ENCODE data around the gene YARS1. TPM values are rescaled to one million over a fixed set of nuclear protein-coding genes. Genes with fewer than 3 reads are reported as not detected.

Gene YARS1
- total RNA-seq, 1 experiment from 2014 or later, result 194 TPM

GRCh38 chr1:32813941-32814739, 3.0 kb downstream of the YARS1 start:
- no peak overlapping the region for H3K56ac ChIP-seq (ENCODE audit: insufficient read length, low read depth, low read length)
- H3K23ac ChIP-seq (ENCODE audit: insufficient read length, low read depth, low read length), result no peak overlapping the region
- Mint-ChIP-seq H3K27me3 (ENCODE audit: low read depth) (no peaks in the 10 kb centered on the region), H3K9me3 (no peaks in the 10 kb centered on the region), H3K4me1 (peaks cover 45 to 60% of the 10 kb centered on the region in 2 experiments), H3K36me3 (ENCODE audit: insufficient read depth in 1 of 3, low read depth in 3 of 3) (peaks cover 47 to 60% (median 51%) of the 10 kb centered on the region in 3 experiments), H3K4me3 (peak overlapping the region; percentile 49 to 87), H3K27ac (peak overlapping the region in 2 of 3 experiments; percentile 29 to 56; a peak in 5 of 7 replicates)
- no peak overlapping the region for H3T11ph ChIP-seq (ENCODE audit: low read length)
- no peak for DNase-seq
- no peak overlapping the region for H2BK12ac ChIP-seq (ENCODE audit: insufficient read length, low read depth, low read length)
- peaks cover 2% of the 10 kb centered on the region; the same call in 1 of the 2 replicates for H3K4me1 ChIP-seq (ENCODE audit: insufficient read depth, low read length)
- H4K8ac ChIP-seq (replicated peaks; ENCODE audit: insufficient read length, low read depth, low read length), result no peak overlapping the region
- H4K91ac ChIP-seq (ENCODE audit: insufficient read length, low read depth, low read length), result no peak overlapping the region
- no peak overlapping the region for H3K4ac ChIP-seq (ENCODE audit: low read depth, low read length)
- peaks cover 42% of the 10 kb centered on the region; the same call in 1 of the 2 replicates for H3K79me2 ChIP-seq (ENCODE audit: insufficient read depth, low read length)
- no peaks in the 10 kb centered on the region for H3K9me3 ChIP-seq (ENCODE audit: control insufficient read depth, low read depth, low read length)
- no peak overlapping the region for H3K9ac ChIP-seq (ENCODE audit: extremely low read depth, insufficient read length, low read length)
- 100% methylated on average over 1 of the region's 11 CpGs for WGBS (ENCODE audit: extremely low coverage, insufficient read length, low lambda C conversion rate)
- no peak overlapping the region for H3K14ac ChIP-seq (ENCODE audit: insufficient read depth, low read length)
- no peak overlapping the region for H4K5ac ChIP-seq (ENCODE audit: insufficient read length, low read depth, low read length)
- no peak overlapping the region for H2BK120ac ChIP-seq (ENCODE audit: low read depth, low read length, poor library complexity, severe bottlenecking)
- H3K23me2 ChIP-seq (ENCODE audit: insufficient read length, low read depth, low read length, poor library complexity, severe bottlenecking), result peaks cover 8% of the 10 kb centered on the region
- H3K27me3 ChIP-seq (ENCODE audit: insufficient read depth, low read length), result no peaks in the 10 kb centered on the region
- no peak overlapping the region for H2AK5ac ChIP-seq (ENCODE audit: insufficient read length, low read length)
- H2BK15ac ChIP-seq (ENCODE audit: low read depth, low read length), result no peak overlapping the region
- no peak overlapping the region for H3K27ac ChIP-seq (ENCODE audit: insufficient read length, low read depth, low read length)
- no peaks in the 10 kb centered on the region for H4K20me1 ChIP-seq (ENCODE audit: control insufficient read depth, insufficient read depth, insufficient read length)
- no peak overlapping the region for H2BK20ac ChIP-seq (ENCODE audit: low read depth, low read length, poor library complexity, severe bottlenecking)
- peaks cover 8% of the 10 kb centered on the region for H3K79me1 ChIP-seq (ENCODE audit: insufficient read depth, low read depth, low read length, poor library complexity, severe bottlenecking)
- no peak for TF ChIP-seq CTCF (conservative IDR thresholded peaks at IDR 0.05)
- no peak overlapping the region for H3K4me2 ChIP-seq (ENCODE audit: insufficient read depth, insufficient read length, low read length)
- H3K18ac ChIP-seq (ENCODE audit: insufficient read length, low read depth, low read length), result no peak overlapping the region
- no peak overlapping the region for H2AFZ ChIP-seq (ENCODE audit: low read length)
- H2BK5ac ChIP-seq (ENCODE audit: insufficient read length, low read length), result no peak overlapping the region
